Erythroblast (primary cell): ENCODE results near the gene NAP1L5.

Source experiments
- GATA1 ChIP-seq: IDR thresholded peaks from 2 replicates; pipeline ENCODE4 v1.6.1; 2011; ENCODE audit warnings: low read depth, mild to moderate bottlenecking, control low read depth, low read length, moderate library complexity
- POLR2A ChIP-seq: IDR thresholded peaks from 2 replicates; pipeline ENCODE4 v1.6.1; 2011; ENCODE audit warnings: mild to moderate bottlenecking, low read length

- TF ChIP-seq POLR2A: no peak
- TF ChIP-seq GATA1: no peak
Observed at GRCh38 chr4:88646528-88647280, 50.9 kb downstream of the NAP1L5 start.
